ENCODE data around the gene ARHGAP22.

GRCh38 chr10:48577158-48577557 lies 27.7 kb downstream of the ARHGAP22 start:
- TF ChIP-seq POLR2A (IDR thresholded peaks at IDR 0.05), result no peak
- TF ChIP-seq EP300 (IDR thresholded peaks at IDR 0.05), result peak in 1 of 2 donors; percentile 61

Data from tibial nerve (tissue), 3 donors.